Stimulated activated CD8-positive, alpha-beta memory T cell treated with anti-CD3 and anti-CD28 coated beads, Interleukin-7, amount 100 ng/mL, for 4 hours (primary cell): ENCODE data around the gene PSMB2.
"Not testable (repeated sequence)": the region's sequence is repeated elsewhere in the genome, so short reads cannot be mapped to it uniquely, and the experiment has no call there.

Experiments used
- DNase-seq, 2 donors: peaks; one replicate each; pipeline ENCODE4 v3.0.0-alpha.2; 2020; ENCODE audit warnings: low read depth in 2 of 2

PSMB2 gene

DNA sequence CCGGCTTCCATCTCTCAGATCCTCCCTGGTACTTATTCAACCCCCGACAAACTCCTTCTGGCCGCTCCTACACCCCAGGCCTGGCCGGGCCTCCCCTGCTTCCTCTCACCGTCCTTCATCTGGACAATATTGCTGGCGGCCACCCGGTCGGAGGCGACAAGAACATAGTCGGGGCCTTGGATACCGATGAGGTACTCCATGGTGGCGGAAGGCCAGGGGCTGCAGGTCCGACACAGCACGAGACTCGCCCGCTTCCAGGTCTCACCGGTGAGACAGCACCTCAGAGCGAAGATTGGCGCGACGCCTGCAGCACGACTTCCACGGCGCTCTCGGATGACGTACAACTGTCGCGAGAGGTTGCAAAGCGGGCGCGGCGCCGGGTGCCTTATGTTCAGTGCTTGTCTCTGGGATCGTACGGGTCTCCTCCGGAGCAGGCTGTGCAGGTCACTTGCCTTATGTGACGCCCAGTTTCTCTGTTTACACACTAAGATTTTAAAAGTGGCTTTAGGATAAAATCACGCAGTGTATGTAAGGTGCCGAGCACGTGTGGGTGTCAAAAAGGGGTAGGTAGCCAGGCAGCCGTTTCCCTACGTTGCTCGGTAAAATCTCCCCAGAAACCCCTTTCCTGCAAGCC lies at the start of gene PSMB2:
Gene PSMB2 (minus strand): TSS at position 294 of the 634 bp plus-strand sequence. CDS start 94 bp downstream, at position 200.
- DNase-seq = peak; percentile 92 to 93

DNA sequence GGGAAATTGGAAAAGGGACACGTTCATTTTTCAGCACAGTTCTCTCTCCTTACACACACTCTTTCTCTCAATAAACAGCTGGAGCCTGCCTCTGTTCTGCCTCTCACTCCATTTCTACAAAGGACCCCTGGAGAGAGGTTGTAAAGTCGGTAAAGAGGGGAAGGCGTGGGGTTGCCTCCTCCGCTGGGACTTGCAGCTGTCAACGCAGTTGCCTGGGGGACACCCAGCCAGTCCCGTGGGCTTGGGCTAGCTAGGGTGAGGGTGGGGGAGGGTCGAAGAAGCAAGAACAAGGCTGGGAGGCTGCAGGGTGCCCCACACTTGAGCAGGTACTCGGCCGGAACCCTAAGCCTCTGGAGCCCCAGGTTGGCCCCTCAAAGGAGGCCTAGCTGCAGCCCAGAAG lies 49.8 kb upstream of the PSMB2 start:
- no peak for DNase-seq

- DNase-seq = not testable (repeated sequence)
These were observed 48.8 kb upstream of the PSMB2 start for GRCh38 chr1:35690103-35690502.

DNA sequence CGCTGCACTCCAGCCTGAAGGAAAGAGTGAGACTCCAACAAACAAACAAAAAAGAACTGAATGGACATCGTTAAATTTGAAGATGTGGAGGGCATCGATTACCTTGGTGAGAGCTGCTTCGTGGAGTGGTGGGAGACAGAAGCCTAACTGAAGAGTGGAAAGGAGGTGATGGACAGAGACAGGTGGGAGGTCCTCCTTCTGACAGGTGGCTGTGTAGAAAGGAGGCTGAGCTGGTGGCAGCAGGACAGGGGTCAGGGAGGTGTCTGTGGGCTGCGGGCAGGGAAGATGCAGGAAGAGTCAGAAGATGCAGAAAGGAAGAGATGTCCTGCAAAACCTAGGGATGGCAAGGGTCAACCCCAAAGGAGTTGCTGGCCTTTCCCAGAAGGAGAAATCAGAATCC lies 46.8 kb upstream of the PSMB2 start:
- DNase-seq = no peak

DNA sequence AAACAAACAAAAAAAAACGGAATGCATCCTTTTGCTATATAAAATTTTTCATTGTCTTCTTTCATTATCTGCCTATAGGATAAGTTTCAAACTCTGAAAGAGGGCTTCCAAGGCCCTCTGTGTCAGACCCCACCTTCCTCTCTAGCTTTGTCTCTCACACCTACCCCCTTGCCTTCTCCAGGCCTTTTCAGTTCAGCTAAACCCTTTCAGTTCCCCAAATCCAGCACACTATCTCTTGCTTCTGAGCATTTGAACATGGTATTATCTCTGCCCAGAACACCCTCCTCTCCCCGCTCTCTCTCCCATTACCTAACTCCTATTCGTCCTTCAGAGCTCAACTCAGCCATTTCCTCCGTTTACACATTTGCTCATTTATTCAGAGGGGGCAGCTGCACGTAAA lies 41.7 kb upstream of the PSMB2 start:
- DNase-seq = no peak

DNA sequence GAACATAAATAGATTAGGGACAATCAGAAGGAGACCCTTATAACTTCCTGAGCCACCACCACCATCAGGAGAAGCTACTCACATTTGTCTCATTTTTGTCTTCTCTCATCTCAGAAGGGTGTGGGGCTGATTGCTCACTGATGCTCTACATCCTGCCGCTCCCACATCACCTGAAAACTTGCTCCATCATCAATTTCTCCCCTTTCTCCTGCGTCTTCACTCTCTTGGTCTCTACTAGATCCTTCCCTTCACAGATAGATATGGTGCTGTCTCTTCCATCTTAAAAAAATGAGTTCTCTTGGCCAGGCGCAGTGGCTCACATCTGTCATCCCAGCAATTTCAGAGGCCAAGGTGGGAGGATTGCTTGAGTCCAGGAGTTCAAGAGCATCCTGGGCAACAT lies 38.9 kb upstream of the PSMB2 start:
- no peak for DNase-seq

DNA sequence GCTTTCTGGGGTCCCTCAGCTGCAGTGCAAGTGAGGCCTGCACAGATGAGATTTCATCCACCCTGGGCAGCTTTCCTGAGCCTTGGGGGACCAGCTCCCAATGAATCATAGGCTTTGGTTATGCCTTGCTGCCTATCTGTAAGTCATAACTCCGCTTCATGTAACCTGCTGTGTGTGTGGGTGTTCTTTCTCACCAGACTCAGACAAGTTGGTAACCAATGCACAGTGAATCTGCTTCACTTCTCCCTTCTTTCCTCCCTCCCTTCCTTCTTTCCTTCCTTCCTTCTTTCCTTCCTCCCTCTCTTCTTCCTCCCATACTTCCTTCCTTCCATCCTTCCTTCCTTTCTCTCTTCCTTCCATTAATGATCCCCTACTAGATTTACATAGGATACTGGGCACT lies 34.4 kb upstream of the PSMB2 start:
- DNase-seq = no peak

- no peak for DNase-seq
These were observed 32.8 kb upstream of the PSMB2 start for GRCh38 chr1:35674111-35674510.

DNA sequence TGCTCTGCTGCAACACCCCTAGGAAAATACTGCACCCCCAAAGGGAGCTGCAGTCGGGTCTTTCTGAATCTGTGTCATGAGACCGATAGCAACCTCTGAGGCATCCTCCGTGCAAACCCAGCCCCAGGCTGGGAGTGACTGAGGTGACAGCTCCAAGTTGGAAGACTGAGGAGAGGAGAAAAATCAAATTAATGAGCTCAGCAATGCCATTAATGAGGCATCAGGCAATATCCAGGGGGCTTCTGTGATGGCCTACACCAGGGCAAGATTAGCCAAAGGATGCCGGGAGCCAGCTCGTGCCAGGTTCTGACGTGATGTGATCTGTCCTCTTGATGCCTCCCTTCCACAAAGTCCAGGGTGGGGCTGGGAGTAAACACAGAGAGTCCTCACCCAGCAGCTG lies 30.8 kb upstream of the PSMB2 start:
- no peak for DNase-seq

DNA sequence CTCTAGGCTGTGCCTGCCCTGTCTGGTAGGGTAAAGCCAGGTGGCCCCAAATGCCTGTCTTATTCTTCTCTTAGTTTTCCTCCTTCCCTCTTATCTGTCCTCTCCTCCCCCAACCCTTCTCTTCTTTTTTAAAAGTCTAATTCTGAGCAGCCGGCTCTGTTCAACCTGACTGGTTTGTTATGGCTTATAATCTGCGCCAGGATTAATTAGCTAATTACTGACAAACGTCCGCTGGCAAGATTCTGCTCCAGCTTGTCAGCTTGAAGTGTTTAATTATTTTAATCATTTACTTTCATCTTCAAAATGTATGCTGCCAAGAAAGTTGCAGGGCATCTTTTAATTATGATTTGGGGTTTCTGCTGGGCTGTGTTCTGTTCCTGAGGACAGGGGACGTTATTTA lies 27.2 kb upstream of the PSMB2 start:
- no peak for DNase-seq

GRCh38 chr1:35666916-35667315 lies 25.6 kb upstream of the PSMB2 start:
- no peak for DNase-seq

- DNase-seq = no peak
These were observed 24.9 kb upstream of the PSMB2 start for GRCh38 chr1:35666216-35666615.

GRCh38 chr1:35663434-35663833 lies 22.1 kb upstream of the PSMB2 start:
- DNase-seq = no peak

- DNase-seq = no peak
These were observed 20.1 kb upstream of the PSMB2 start for GRCh38 chr1:35661474-35661795.

GRCh38 chr1:35660581-35661473 lies 19.5 kb upstream of the PSMB2 start:
- DNase-seq = no peak

DNA sequence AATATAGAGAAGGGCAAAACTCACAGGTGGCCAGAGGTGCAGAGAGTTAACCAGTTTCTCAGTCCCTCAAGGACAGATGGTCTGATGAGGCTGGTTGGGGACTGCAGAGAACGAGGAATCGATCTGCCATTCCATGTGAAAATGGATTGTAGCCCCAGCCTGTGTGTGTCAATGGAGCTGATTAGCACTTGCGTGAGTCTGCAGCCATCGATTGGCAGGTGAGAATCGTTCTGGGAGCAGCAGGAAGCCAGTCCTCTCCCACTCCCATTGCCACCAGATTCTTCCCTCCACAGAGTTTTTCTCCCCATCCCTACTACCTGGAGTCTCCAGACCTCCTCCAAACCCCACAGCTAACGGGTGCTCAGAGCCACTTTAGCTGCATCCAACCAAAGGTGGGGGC lies 18.3 kb upstream of the PSMB2 start:
- no peak for DNase-seq

GRCh38 chr1:35657851-35658250 lies 16.5 kb upstream of the PSMB2 start:
- no peak for DNase-seq

- DNase-seq = no peak
These were observed 15.5 kb upstream of the PSMB2 start for GRCh38 chr1:35656863-35657232.

DNA sequence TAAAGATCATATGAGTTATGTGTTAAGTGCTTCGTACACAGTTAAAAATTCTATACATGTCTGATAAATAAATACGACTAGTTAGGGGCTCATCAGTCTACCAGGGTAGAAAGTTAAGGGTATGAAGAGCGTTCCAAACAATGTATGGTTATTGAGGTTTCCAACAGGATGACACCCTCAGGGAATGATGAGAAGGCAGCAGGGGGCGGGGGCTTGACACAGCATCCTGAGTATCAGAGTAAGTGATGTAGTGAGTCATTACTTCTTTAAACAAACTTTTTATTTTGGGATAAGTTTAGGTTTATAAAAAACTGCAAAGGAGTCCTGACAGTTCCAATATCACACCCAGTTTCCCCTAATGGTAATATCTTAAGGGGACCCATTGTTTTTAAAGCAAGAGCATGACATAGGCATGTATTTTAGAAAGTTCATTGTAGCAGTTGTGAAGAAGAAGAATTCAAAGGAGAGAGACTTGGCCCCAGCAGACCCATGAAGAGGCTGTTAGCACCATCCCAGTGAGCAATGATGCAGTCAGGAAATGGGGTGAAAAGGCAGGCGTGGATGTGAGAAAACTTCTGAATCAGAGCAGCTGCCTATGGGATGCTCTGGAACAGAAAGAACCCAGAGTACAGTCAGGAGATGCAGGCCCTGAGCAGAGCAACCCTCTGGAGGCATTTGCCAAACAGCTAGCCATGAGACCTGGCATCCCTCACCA lies 15.0 kb upstream of the PSMB2 start:
- DNase-seq = no peak

DNA sequence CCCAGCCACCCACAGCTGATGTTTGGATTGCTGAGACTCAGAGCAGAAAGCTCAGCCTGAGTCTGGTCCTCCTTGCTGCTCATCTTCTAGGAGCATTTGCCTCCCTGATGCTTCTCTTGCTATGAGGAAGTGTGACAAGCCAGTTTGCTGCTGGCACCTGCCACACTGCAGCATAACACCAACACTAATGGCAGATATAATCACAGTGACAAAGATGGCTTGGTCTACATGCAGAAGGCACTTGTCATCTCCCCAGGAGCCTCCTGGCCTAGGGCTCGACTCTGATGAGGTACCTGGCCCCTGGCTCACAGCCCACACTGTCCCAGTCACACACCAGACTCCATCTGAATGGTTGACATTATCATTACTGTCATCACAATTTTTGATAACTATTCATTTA lies 13.9 kb upstream of the PSMB2 start:
- DNase-seq = no peak

DNA sequence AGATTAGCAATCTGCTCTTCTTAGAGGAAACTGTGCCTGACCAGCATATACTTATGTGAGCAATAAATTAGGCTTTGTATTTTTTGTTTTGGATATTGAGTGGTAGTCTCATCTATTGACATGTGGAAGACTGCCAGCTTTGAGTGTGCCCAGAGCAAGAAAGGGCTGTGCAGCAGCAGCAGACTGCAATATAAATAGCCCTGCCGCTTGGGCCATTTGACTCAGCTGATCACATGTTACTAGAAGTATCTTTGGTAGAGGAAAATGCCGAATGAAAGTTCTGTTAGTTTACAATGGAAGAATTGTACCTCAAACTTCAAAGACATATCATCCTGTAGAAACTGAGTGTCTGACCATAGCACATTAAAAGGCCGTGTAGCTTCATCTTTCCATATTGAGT lies 9.1 kb upstream of the PSMB2 start:
- DNase-seq = no peak

DNA sequence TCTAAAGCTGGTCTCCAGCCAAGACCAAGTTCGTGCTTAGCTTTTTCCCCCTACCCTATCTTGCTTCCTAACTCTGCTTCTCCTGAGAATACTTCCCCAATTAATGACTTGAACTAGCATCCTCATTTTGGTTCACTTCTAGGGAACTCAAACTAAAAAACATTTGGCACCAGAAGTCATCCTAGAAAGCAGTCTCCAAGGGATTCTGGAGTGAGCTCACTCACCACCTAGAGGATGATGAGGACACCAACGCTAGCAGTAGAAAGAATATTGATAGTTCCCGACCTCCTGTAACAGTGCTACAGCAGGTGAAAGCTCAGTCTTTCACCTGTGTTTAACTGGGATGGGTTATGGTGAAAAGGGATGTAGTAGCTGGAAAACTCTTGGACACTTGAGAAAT lies 4.7 kb upstream of the PSMB2 start:
- DNase-seq = no peak

- DNase-seq = no peak
These were observed 2.9 kb upstream of the PSMB2 start for GRCh38 chr1:35644204-35644603.
